Smooth muscle cell (in vitro differentiated cells): ENCODE data around the gene DOCK2. TPM values are rescaled to one million over a fixed set of nuclear protein-coding genes. Genes with fewer than 3 reads are reported as not detected.

Source experiments
- DNase-seq: peaks from one replicate; lab custom pipeline; 2025; ENCODE audit not compliant: unreplicated experiment; lab: John Stamatoyannopoulos, UW
- H2AFZ ChIP-seq: fragments of 200-600 bp; sonication (generic); 2 replicates; pipeline ENCODE4 v1.6.0; 2016; ENCODE audit warnings: antibody characterized with exemption, low read depth, mild to moderate bottlenecking
- H3F3A ChIP-seq: fragments of 200-600 bp; sonication (generic); 2 replicates; pipeline ENCODE4 v1.6.0; 2017; ENCODE audit warnings: antibody characterized with exemption, low read depth
- H3K27ac ChIP-seq: fragments of 200-600 bp; sonication (generic); 2 replicates; pipeline ENCODE4 v1.5.1; 2016; ENCODE audit warnings: low read depth, mild to moderate bottlenecking
- H3K27me3 ChIP-seq: fragments of 200-600 bp; sonication (generic); 2 replicates; pipeline ENCODE4 v1.6.1; 2016; ENCODE audit warnings: low read depth, mild to moderate bottlenecking
- H3K36me3 ChIP-seq: fragments of 200-600 bp; sonication (generic); 2 replicates; pipeline ENCODE4 v1.5.1; 2016; ENCODE audit warnings: low read depth
- H3K4me1 ChIP-seq: fragments of 200-600 bp; sonication (generic); 2 replicates; pipeline ENCODE4 v1.5.1; 2016; ENCODE audit warnings: low read depth
- H3K4me2 ChIP-seq: fragments of 200-600 bp; sonication (generic); 2 replicates; pipeline ENCODE4 v1.6.0; 2016; ENCODE audit warnings: mild to moderate bottlenecking
- H3K4me3 ChIP-seq: fragments of 200-600 bp; sonication (generic); 2 replicates; pipeline ENCODE4 v1.5.1; 2016; ENCODE audit warnings: mild to moderate bottlenecking
- H3K79me2 ChIP-seq: fragments of 200-600 bp; sonication (generic); 2 replicates; pipeline ENCODE4 v1.6.0; 2016; ENCODE audit warnings: low read depth, mild to moderate bottlenecking
- H3K9ac ChIP-seq: fragments of 200-600 bp; sonication (generic); 2 replicates; pipeline ENCODE4 v1.6.0; 2016; ENCODE audit warnings: low read depth
- H3K9me3 ChIP-seq: fragments of 200-600 bp; sonication (generic); replicated peaks from 2 replicates; pipeline ENCODE4 v1.5.1; 2016; ENCODE audit warnings: low read depth
- H4K20me1 ChIP-seq: fragments of 200-600 bp; sonication (generic); 2 replicates; pipeline ENCODE4 v1.6.0; 2016; ENCODE audit warnings: low read depth
- WGBS: methylation state at CpG from one replicate; pipeline ENCODE4 v1.1.7; 2016; ENCODE audit warnings: low lambda C conversion rate; 5-methylcytosine and 5-hydroxymethylcytosine counted together
- polyA plus RNA-seq: library from polyadenylated mRNA; unstranded; fragments of >200 nt; fragmentation: Nextera tagmentation; extraction: Ambion mirVana; gene quantifications from 2 replicates; pipeline ENCODE4 v1.2.1, GENCODE V29; 2016
- total RNA-seq: library from RNA; depleted of rRNA; stranded (reverse); fragments of >200 nt; gene quantifications from 2 replicates; pipeline ENCODE4 v1.2.3, GENCODE V29; 2014
- TF ChIP-seq, protein P1 (sequence below): fragments of 200-600 bp; sonication (generic); IDR thresholded peaks from 2 replicates; pipeline ENCODE4 v1.5.1; 2017; ENCODE audit warnings: borderline replicate concordance, mild to moderate bottlenecking, antibody characterized with exemption; ENCODE audit not compliant: insufficient read depth, poor library complexity, severe bottlenecking

DOCK2 gene
- total and polyA plus RNA-seq, 2 experiments from 2014 or later: 0.73 to 3.0 TPM

DNA sequence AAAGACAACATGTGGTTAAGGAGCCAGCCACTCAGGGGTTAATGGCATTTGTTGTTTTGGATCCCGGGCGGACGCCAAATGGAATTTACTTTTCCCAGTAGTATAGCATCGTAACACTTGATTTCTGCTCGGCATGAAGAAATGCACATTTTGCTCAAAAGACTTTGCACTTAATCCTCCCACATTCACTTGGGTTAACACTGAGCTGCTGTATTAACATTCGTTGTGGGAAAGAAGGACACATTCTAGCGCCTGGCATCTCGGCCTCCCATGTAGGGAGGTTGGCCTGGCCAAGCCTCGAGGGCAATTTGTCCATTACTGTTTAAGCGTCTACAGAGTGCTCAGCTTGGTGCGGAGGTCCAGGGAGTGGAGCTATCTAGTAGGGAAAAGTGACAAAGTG is 375.5 kb downstream of the DOCK2 start:
- TF ChIP-seq, protein P1, sequence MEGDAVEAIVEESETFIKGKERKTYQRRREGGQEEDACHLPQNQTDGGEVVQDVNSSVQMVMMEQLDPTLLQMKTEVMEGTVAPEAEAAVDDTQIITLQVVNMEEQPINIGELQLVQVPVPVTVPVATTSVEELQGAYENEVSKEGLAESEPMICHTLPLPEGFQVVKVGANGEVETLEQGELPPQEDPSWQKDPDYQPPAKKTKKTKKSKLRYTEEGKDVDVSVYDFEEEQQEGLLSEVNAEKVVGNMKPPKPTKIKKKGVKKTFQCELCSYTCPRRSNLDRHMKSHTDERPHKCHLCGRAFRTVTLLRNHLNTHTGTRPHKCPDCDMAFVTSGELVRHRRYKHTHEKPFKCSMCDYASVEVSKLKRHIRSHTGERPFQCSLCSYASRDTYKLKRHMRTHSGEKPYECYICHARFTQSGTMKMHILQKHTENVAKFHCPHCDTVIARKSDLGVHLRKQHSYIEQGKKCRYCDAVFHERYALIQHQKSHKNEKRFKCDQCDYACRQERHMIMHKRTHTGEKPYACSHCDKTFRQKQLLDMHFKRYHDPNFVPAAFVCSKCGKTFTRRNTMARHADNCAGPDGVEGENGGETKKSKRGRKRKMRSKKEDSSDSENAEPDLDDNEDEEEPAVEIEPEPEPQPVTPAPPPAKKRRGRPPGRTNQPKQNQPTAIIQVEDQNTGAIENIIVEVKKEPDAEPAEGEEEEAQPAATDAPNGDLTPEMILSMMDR: no peak
- 88% methylated on average over 11 of the region's 11 CpGs for WGBS
- H4K20me1 ChIP-seq: no peaks in the 10 kb centered on the region
- H3K9me3 ChIP-seq: no peaks in the 10 kb centered on the region
- no peak overlapping the region for H3K4me3 ChIP-seq
- H3K79me2 ChIP-seq: no peaks in the 10 kb centered on the region
- no peaks in the 10 kb centered on the region for H3K36me3 ChIP-seq
- peaks cover 19% of the 10 kb centered on the region for H3K27me3 ChIP-seq
- H3K4me1 ChIP-seq: no peaks in the 10 kb centered on the region
- H3K9ac ChIP-seq: no peak overlapping the region
- no peak for DNase-seq
- H3K4me2 ChIP-seq: no peak overlapping the region
- H2AFZ ChIP-seq: no peak overlapping the region
- H3K27ac ChIP-seq: no peak overlapping the region
- H3F3A ChIP-seq: no peaks in the 10 kb centered on the region

DNA sequence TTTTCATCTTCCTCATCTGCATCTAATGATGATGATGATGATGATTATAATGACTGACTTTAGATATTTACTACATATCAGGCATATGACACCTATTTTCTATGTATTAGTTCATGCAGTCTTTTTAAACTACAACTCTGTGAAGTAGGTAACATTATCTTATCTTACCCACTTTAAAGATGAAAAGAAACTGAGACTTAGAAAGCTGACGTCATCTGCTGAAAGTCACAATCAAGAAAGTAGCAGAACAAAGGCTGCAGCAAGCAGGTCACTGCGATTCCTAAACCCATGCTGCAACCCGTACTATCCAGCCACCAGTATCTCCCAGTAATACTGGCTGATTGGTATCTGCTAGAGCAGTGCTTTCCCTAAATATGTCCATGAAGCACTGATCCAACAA is 383.3 kb downstream of the DOCK2 start:
- H3K4me2 ChIP-seq: no peak overlapping the region
- H3K9ac ChIP-seq: no peak overlapping the region
- H3F3A ChIP-seq: no peaks in the 10 kb centered on the region
- WGBS: 75% methylated on average over 3 of the region's 3 CpGs
- H3K79me2 ChIP-seq: no peaks in the 10 kb centered on the region
- H3K4me3 ChIP-seq: no peak overlapping the region
- no peaks in the 10 kb centered on the region for H4K20me1 ChIP-seq
- TF ChIP-seq, protein P1: no peak
- DNase-seq: no peak
- H2AFZ ChIP-seq: no peak overlapping the region
- H3K27ac ChIP-seq: no peak overlapping the region
- no peaks in the 10 kb centered on the region for H3K9me3 ChIP-seq
- H3K36me3 ChIP-seq: no peaks in the 10 kb centered on the region
- no peaks in the 10 kb centered on the region for H3K4me1 ChIP-seq
- H3K27me3 ChIP-seq: peaks cover 46% of the 10 kb centered on the region

DNA sequence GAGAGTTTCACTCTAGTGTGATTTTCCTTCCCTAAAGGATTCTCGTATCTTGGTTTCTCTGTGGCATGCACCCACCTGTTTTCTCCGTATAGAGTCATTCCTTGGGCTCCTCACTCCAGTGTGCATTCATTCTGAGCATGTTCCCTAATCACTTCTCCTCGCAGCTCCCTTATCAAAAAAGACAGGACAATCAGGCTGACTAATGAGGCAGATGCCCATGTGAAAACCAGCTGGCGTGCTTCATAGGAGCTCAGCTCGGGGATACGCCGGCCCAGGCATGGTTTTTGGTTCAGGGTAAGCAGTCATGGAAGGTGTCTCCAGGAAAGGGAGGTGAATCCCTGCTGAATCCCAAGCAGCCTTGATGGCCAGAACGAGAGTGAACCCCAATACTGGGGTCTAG is 384.4 kb downstream of the DOCK2 start:
- Histone ChIP-seq H3K9me3 (no peaks in the 10 kb centered on the region), H3K27ac (no peak overlapping the region), H3K4me2 (no peak overlapping the region), H3K36me3 (no peaks in the 10 kb centered on the region), H3K9ac (no peak overlapping the region), H3K27me3 (peaks cover 46% of the 10 kb centered on the region), H2AFZ (no peak overlapping the region), H3K79me2 (no peaks in the 10 kb centered on the region), H3K4me3 (no peak overlapping the region), H4K20me1 (no peaks in the 10 kb centered on the region), H3K4me1 (no peaks in the 10 kb centered on the region), H3F3A (no peaks in the 10 kb centered on the region)
- DNase-seq: no peak
- TF ChIP-seq, protein P1: no peak
- WGBS: 75% methylated on average over 8 of the region's 8 CpGs

DNA sequence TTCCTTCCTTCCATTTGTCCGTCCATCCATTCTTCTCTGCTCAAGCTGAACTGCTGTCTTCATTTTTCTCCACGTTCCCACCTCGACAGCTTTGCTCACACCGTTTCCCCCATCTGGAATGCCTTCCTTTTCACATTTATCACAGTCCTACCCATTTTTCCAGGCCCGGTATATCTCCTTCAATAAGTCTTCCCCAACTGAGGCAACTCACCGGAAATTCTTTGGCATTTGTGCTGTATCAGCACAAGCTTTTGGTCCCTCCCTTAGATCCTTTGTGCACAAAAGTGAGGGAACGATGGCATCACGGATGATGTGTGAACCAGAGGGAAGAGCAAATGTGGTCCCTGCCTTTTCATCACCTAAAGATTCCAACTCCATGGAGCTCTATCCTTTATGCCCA is 388.8 kb downstream of the DOCK2 start:
- DNase-seq: no peak
- H4K20me1 ChIP-seq: no peaks in the 10 kb centered on the region
- H3F3A ChIP-seq: no peaks in the 10 kb centered on the region
- H3K4me3 ChIP-seq: no peak overlapping the region
- no peaks in the 10 kb centered on the region for H3K79me2 ChIP-seq
- no peak overlapping the region for H3K9ac ChIP-seq
- no peak overlapping the region for H3K27ac ChIP-seq
- TF ChIP-seq, protein P1: no peak
- H3K4me1 ChIP-seq: no peaks in the 10 kb centered on the region
- H2AFZ ChIP-seq: no peak overlapping the region
- H3K4me2 ChIP-seq: no peak overlapping the region
- peaks cover 33% of the 10 kb centered on the region for H3K27me3 ChIP-seq
- 90% methylated on average over 8 of the region's 8 CpGs for WGBS
- no peaks in the 10 kb centered on the region for H3K36me3 ChIP-seq
- H3K9me3 ChIP-seq: no peaks in the 10 kb centered on the region
